T-helper 1 cell treated with Interleukin-12 subunit alpha and Interleukin-12 subunit beta and Interleukin-4 antibody, amounts not matched to agents 30 μg/mL and 1 μg/mL, for 36 hours (primary cell): Measurements from ENCODE around the gene OTOG.

Source experiments
- H3K27ac Mint-ChIP-seq: one replicate; pipeline ENCODE4 v1.8.0; 2021; ENCODE audit warnings: mild to moderate bottlenecking, mixed read lengths
- H3K27me3 Mint-ChIP-seq: one replicate; pipeline ENCODE4 v1.8.0; 2021; ENCODE audit warnings: low read depth, mixed read lengths
- H3K36me3 Mint-ChIP-seq: one replicate; pipeline ENCODE4 v1.8.0; 2021; ENCODE audit warnings: low read depth, mixed read lengths
- H3K4me1 Mint-ChIP-seq: one replicate; pipeline ENCODE4 v1.8.0; 2021; ENCODE audit warnings: low read depth, mixed read lengths
- H3K4me3 Mint-ChIP-seq: one replicate; pipeline ENCODE4 v1.8.0; 2021; ENCODE audit warnings: mild to moderate bottlenecking, moderate library complexity, mixed read lengths
- H3K9me3 Mint-ChIP-seq: one replicate; pipeline ENCODE4 v1.8.0; 2021; ENCODE audit warnings: mixed read lengths

Gene OTOG

DNA sequence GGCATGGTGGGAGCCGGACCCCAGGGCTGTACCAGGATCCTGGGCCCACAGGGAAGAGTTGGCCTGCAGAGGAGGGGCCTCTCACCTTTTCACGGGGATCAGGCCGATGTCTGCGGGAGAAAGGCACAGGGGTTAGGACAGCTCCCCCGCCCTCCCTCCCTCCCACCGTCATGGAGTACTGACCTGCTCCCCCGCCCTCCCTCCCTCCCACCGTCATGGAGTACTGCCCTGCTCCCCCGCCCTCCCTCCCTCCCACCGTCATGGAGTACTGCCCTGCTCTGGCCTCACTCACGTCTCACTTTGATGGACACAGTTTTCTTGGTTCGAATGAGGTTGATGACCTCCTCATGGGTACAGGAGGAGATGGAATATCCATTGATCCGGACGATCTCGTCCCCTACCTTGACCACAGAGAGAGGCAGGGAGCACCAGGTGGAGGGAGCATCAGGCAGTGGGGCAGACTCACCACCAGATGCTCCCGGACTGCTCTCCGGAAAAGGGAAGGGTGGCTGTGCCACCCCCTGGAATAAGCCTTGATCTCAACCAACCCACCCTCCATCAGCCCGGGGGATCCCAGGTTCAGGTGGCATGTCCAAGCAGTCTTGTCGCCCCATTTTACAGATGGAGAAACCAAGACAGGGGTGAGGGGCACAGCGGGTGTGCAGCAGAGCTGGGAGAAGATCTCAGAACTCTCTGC is 20.0 kb upstream of the OTOG start:
- no peaks in the 10 kb centered on the region for H3K4me1 Mint-ChIP-seq

DNA sequence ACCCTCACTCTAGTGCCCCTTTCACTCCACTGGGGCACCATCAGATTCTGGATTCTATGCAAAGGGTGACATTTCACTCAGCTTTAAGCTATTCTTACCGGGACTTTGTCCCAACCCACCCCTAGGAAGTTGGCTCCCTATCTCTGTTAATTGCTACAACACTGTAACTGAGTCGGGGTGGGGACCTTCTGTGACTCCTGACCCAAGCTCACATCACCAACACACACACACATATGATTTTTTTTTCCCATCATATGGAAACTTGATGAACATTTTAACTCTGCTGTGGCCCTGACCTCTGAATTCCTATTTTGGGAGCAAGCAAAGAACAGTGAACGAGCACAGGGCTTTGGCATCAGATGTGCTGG is 19.4 kb upstream of the OTOG start:
- Mint-ChIP-seq H3K27ac (no peak overlapping the region), H3K4me1 (no peaks in the 10 kb centered on the region), H3K4me3 (no peak overlapping the region), H3K36me3 (no peaks in the 10 kb centered on the region), H3K27me3 (no peaks in the 10 kb centered on the region), H3K9me3 (no peaks in the 10 kb centered on the region)

More for the DNA sequence above, 20.0 kb upstream of the OTOG start:
- Mint-ChIP-seq H3K27ac (no peak overlapping the region), H3K4me3 (no peak overlapping the region), H3K36me3 (no peaks in the 10 kb centered on the region), H3K27me3 (no peaks in the 10 kb centered on the region), H3K9me3 (no peaks in the 10 kb centered on the region)

DNA sequence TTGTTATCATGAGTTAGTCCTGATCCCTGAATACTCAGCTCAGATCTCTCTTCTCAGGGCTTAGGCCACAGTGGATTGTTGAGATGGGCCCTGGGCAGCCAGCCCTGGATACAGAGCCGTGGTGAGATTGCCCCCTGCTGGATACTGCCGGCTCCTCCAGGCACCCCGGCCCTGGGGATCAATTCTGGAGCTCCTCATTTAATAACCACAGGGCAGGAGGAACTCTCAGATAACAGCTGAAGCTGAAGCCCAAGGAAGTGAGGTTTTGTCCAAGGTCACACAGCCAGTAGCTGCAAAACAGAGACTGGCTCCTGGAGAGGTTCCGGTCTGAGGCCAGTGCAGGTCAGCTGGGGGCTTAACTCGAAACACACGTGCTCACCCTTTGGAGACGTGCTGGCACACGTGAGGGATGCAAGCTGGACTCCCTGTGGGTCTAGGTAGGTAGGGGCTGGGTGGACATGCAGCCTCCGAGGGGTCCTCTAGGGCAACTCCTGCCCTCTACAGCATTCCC is 18.8 kb upstream of the OTOG start:
- Mint-ChIP-seq H3K36me3 (no peaks in the 10 kb centered on the region), H3K4me1 (no peaks in the 10 kb centered on the region), H3K27ac (no peak overlapping the region), H3K9me3 (no peaks in the 10 kb centered on the region), H3K27me3 (no peaks in the 10 kb centered on the region), H3K4me3 (no peak overlapping the region)

DNA sequence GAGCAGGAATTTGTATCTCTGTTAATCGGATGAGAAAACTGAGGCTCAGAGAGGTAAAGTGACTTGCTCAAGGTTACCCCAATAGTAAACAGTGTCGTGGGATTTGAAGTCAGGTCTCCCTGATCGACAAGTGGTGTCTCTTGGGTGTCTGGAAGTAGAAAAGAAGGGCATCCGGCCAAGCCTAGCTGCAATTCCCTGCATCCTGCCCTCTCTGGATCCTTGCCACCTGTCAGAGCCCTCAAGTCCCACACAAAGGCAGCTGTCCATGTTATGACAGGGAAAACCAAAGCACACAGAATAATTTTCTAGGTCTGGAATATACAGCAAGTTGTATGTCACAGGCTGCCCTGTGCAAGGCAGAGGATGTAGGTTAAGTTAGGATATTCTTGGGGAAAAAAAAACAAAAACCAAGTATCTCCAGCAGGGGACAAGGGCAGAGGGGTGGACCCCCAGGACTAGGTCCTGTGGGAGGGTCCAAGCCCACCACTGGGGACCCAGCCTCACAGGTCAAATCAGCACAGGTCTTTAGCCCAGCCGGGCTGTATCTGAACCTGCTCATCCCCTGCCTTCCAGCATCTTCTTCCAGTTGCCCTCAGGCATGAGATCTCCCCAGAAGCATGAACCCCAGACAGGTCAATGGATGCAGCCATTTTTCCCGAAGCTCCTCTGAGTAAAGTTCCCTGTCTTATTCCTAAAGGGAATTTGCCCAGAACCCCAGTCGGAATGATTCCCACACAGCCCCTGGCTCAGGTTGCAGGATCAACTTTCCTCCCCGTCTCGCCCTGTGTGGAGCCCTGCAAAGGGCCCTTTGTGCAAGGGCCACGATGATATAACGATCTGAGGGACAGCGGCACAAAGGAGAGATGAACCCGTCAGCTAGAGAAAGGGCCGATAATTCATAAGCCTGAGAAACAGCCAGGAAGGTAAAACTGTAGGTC is 17.9 kb upstream of the OTOG start:
- H3K9me3 Mint-ChIP-seq = no peaks in the 10 kb centered on the region
- H3K36me3 Mint-ChIP-seq = no peaks in the 10 kb centered on the region
- H3K4me1 Mint-ChIP-seq = no peaks in the 10 kb centered on the region
- H3K27me3 Mint-ChIP-seq = no peaks in the 10 kb centered on the region
- H3K27ac Mint-ChIP-seq = no peak overlapping the region
- H3K4me3 Mint-ChIP-seq = no peak overlapping the region

DNA sequence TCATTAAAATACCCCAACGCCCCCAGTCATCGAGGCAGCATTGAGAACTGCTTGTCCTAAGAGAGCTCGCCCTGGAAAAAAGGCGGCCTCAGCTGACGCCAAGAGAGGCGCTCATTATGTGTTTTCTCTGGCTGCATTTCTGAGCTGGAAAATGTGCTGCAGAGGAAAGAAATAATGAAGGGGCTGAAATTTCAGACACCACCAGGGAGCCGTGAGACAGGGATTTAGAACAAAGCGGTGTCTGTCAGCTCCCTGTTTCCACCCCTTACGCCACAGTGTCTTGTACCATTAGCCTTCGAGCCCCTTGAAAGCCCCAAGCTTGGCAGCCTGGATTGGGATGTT is 17.2 kb upstream of the OTOG start:
- H3K9me3 Mint-ChIP-seq = no peaks in the 10 kb centered on the region
- no peaks in the 10 kb centered on the region for H3K36me3 Mint-ChIP-seq
- H3K27ac Mint-ChIP-seq = no peak overlapping the region
- H3K27me3 Mint-ChIP-seq = no peaks in the 10 kb centered on the region
- no peak overlapping the region for H3K4me3 Mint-ChIP-seq
- no peaks in the 10 kb centered on the region for H3K4me1 Mint-ChIP-seq

DNA sequence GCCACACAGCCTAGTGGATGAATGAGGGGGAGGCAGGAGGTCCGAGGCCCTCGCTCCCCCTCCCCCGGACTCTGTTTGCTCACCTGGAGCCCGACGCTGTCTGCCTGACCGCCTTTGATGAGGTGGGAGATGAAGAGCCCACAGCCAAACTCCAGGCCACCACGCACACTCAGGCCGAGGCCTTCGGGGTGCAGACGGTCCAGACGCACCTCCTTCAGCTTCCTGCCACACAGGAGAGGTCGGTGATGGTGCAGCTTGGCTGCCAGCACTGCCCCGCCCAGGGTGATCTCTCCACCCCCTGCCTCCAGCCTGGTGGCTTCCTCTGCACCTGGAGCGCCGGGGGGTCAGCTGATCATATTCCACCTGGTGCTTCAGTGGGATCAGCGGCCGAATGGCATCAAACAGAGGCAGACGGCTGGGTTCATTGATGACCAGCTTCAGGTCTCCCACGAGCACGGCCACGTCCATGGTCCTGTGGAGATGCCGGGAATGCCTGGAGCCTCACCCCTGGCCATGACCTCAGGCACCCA is 15.9 kb upstream of the OTOG start:
- Mint-ChIP-seq H3K4me3 (no peak overlapping the region), H3K4me1 (no peaks in the 10 kb centered on the region), H3K27ac (no peak overlapping the region), H3K9me3 (no peaks in the 10 kb centered on the region), H3K36me3 (no peaks in the 10 kb centered on the region), H3K27me3 (peaks cover 6% of the 10 kb centered on the region)

DNA sequence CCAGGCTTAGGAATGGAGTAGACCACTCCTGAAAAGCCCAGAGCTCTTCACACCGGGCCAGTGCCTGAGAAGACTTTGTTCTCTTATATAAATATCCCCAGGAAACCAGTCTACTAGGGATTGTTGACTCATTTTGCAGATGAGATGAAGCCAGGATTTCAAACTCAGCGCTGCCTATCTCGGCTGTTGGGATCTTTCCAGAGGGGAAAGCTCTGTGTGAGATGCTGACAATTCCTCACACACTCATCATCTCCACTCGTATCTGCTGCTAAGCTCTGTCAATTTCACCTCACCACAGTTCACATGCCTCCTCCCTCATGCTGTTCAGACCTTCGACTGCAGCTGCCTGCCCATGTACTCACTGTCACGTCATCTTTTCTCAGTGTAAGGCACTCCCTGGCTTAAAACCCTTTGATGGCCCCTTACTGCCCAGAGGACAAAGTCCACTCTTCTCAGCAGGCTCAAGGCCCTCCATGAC is 15.4 kb upstream of the OTOG start:
- Mint-ChIP-seq H3K27ac (no peak overlapping the region), H3K36me3 (no peaks in the 10 kb centered on the region), H3K4me1 (no peaks in the 10 kb centered on the region), H3K4me3 (no peak overlapping the region), H3K9me3 (no peaks in the 10 kb centered on the region), H3K27me3 (peaks cover 9% of the 10 kb centered on the region)

DNA sequence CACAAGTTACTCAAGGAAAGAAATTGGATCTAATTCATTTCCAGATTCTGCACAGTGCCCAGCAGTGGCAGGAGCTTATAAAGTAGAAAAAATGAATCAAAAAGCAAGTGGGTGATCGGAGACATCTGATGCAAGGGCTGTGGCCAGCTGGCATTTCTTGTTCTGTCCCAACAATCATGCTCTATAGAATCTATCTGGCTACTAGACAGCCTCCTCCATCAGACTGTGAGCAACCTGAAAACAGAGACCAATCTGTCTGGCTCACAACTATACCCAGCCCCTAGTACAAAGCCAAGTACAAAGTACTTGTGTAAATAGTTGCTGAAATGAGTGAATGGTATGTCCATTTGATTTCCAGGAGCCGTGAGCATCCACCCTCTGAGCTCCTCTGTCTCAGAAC is 14.3 kb upstream of the OTOG start:
- Mint-ChIP-seq H3K4me3 (no peak overlapping the region), H3K9me3 (no peaks in the 10 kb centered on the region), H3K27ac (no peak overlapping the region), H3K36me3 (no peaks in the 10 kb centered on the region), H3K4me1 (no peaks in the 10 kb centered on the region), H3K27me3 (peaks cover 11% of the 10 kb centered on the region)

DNA sequence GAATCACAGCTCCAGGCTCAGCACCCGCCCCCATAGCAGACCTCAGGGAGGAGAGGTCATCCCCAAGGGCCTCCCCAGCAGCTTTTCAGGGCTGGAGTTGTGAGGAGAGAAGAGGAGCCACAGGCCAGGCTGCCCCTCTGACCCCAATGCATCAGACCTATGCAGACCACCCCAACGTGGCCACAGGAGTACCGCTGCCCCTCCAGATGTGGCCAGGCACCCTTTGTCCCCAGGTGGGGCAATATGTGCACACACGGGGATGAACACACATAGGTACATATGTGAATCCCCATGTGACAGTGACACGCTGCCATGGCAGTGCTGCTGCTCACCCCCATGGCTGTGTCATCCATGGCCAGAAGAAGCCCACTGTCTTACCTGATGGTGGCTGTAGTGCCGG is 13.7 kb upstream of the OTOG start:
- Mint-ChIP-seq H3K27me3 (peaks cover 11% of the 10 kb centered on the region), H3K9me3 (no peaks in the 10 kb centered on the region), H3K4me3 (no peak overlapping the region), H3K36me3 (no peaks in the 10 kb centered on the region), H3K27ac (no peak overlapping the region), H3K4me1 (no peaks in the 10 kb centered on the region)

DNA sequence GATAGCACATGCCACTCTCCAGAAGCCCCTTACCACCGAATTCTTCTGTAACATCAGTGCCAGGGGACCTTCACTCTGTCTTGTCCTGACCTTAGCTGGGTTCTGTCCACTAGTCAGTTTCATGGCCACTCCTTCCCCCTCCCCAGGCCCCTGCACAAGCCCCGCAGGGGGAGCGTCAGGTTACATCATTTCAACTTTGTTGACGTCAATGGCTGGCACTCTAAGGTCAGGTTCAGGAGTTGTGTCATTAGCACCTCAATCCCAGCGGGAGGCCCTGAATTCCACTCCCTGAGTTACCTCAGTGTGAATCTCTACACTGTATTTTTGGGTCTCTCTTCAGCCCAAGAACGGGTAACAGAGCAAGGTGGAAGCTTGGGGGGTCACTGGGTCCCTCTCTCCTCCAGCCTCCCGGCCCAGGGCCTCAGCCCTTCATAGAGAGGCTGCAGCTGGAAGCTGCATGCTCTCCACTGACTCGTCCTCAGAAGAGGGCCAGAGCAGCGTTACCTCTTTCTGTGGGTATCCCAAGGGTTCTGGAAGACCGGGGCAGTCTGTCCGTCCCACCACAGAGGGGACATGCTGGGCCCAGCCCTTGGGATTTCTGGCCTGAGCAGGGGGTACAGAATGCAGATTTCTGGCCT is 13.2 kb upstream of the OTOG start:
- no peaks in the 10 kb centered on the region for H3K4me1 Mint-ChIP-seq
- H3K4me3 Mint-ChIP-seq = no peak overlapping the region
- no peaks in the 10 kb centered on the region for H3K9me3 Mint-ChIP-seq
- H3K27ac Mint-ChIP-seq = no peak overlapping the region
- H3K36me3 Mint-ChIP-seq = no peaks in the 10 kb centered on the region
- H3K27me3 Mint-ChIP-seq = peaks cover 12% of the 10 kb centered on the region

DNA sequence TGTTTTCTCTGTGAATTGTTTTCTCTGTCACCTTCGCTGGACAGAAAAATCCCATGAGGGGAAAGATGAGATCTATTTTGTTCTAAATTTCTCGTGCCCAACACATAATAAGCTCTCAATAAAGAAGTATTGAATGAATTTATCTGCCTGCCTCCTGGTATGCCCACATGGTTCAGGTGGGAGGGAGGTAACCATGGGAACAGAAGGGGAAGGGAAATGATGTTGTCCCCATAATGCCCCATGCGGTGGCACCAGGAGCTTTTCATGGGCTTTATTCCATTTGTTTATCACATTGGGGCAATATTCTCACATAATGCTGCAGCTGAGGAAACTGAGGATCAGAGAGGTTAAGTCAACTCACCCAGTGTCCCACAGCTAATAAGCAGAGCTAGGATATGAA is 11.6 kb upstream of the OTOG start:
- Mint-ChIP-seq H3K27me3 (peaks cover 19% of the 10 kb centered on the region), H3K36me3 (no peaks in the 10 kb centered on the region), H3K4me1 (no peaks in the 10 kb centered on the region), H3K9me3 (no peaks in the 10 kb centered on the region), H3K4me3 (no peak overlapping the region), H3K27ac (no peak overlapping the region)

DNA sequence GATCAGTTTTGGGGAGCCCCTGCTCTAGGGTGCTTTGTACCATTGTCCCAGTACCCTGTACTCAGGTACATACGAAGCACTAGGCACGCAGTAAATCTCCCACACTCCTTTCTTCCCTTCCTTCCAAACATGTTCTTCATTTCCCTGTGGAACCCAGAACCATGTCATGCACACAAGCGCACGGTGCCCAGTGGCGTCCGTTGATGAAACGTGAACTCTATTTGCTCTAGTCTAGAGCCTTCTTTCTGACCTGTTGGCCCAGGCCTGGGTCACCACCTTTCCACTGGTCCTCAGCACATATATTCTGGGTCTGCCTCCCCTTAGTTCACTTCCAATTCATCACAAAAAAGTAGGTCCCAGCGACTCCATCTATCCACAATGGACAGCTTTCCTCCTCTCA is 9.8 kb upstream of the OTOG start:
- Mint-ChIP-seq H3K27ac (no peak overlapping the region), H3K27me3 (peaks cover 25% of the 10 kb centered on the region), H3K36me3 (no peaks in the 10 kb centered on the region), H3K9me3 (no peaks in the 10 kb centered on the region), H3K4me1 (no peaks in the 10 kb centered on the region), H3K4me3 (no peak overlapping the region)

DNA sequence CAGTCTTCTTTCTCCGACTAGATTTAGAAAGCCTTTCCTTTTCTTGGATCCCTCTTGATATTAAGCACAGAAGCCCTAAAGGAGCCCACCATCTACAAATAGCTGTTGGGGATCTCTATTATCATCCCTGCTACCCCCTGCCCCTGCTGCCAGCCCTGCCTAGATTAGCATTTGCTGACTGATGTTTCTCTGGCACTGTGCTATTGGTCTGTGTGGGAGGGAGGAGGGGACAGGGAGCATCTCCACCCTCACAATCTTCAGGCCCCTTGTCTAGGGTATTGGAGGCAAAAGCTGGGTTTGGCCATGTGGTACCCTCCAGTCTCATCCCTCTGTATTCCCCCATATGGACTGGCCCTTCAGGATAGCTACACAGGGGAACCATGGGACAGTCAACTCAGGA is 9.0 kb upstream of the OTOG start:
- Mint-ChIP-seq H3K9me3 (no peaks in the 10 kb centered on the region), H3K36me3 (no peaks in the 10 kb centered on the region), H3K4me1 (no peaks in the 10 kb centered on the region), H3K4me3 (no peak overlapping the region), H3K27me3 (peaks cover 31% of the 10 kb centered on the region), H3K27ac (no peak overlapping the region)

DNA sequence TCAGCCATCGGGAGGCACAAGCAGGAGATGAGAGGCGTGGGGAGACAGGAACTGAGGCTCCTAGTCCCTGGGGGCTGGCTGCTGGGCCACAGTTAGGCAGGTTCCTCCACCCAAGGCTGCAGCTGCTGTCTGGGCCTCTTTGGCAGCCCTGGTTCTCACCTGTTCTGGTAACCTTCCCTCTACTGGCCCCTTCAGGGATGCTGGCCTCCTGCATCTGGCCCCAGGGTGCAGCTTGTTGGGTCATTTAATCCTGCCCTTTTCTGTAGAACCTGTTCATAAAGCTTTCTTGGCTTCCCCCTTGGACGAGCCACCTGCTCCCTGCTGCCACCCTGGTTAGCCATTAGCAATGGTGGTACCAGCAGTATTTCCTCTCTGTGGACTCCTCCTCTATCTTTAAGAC is 8.3 kb upstream of the OTOG start:
- Mint-ChIP-seq H3K4me3 (no peak overlapping the region), H3K4me1 (peaks cover under 1% of the 10 kb centered on the region), H3K36me3 (no peaks in the 10 kb centered on the region), H3K27ac (no peak overlapping the region), H3K9me3 (no peaks in the 10 kb centered on the region), H3K27me3 (peaks cover 34% of the 10 kb centered on the region)
